Endothelial cell (in vitro differentiated cells): ENCODE data around the gene VSTM2L. TPM values are rescaled to one million over a fixed set of nuclear protein-coding genes. Genes with fewer than 3 reads are reported as not detected.
A peak's percentile ranks its signal among the peaks of the same experiment; 100 is the strongest.

Experiments
- DNase-seq: peaks from one replicate; pipeline ENCODE4 v3.0.0; 2021; ENCODE audit warnings: low spot score
- H3K27ac Mint-ChIP-seq: one replicate; pipeline ENCODE4 v1.8.0; 2021; ENCODE audit warnings: mixed read lengths, inconsistent platforms; ENCODE audit not compliant: unreplicated experiment
- H3K27me3 Mint-ChIP-seq: one replicate; pipeline ENCODE4 v1.8.0; 2021; ENCODE audit warnings: mild to moderate bottlenecking, moderate library complexity, mixed read lengths, inconsistent platforms; ENCODE audit not compliant: unreplicated experiment
- H3K36me3 Mint-ChIP-seq: one replicate; pipeline ENCODE4 v1.8.0; 2021; ENCODE audit warnings: mild to moderate bottlenecking, low read depth, mixed read lengths, inconsistent platforms; ENCODE audit not compliant: unreplicated experiment
- H3K4me1 Mint-ChIP-seq: one replicate; pipeline ENCODE4 v1.8.0; 2021; ENCODE audit warnings: mild to moderate bottlenecking, mixed read lengths, inconsistent platforms; ENCODE audit not compliant: unreplicated experiment
- H3K4me3 Mint-ChIP-seq: one replicate; pipeline ENCODE4 v1.8.0; 2021; ENCODE audit warnings: mild to moderate bottlenecking, mixed read lengths, inconsistent platforms; ENCODE audit not compliant: unreplicated experiment
- H3K9me3 Mint-ChIP-seq: one replicate; pipeline ENCODE4 v1.8.0; 2021; ENCODE audit warnings: mixed read lengths, inconsistent platforms; ENCODE audit not compliant: unreplicated experiment
- total RNA-seq: library from RNA; stranded (reverse); fragmentation: NEBNext Ultra II Directional; extraction: Animal tissue kit (Norgen Biotek cat#: 25700); gene quantifications from one replicate; pipeline ENCODE4 v1.2.1, GENCODE V29; 2021; ENCODE audit not compliant: unreplicated experiment
- TF ChIP-seq, protein P1 (sequence below): fragments of 200-600 bp; sonication (generic); IDR thresholded peaks from one replicate; pipeline ENCODE4 v1.5.0; 2021; ENCODE audit warnings: antibody characterized with exemption; ENCODE audit not compliant: unreplicated experiment

VSTM2L gene
- total RNA-seq, 1 donor from 2014 or later, result 1.6 TPM

DNA sequence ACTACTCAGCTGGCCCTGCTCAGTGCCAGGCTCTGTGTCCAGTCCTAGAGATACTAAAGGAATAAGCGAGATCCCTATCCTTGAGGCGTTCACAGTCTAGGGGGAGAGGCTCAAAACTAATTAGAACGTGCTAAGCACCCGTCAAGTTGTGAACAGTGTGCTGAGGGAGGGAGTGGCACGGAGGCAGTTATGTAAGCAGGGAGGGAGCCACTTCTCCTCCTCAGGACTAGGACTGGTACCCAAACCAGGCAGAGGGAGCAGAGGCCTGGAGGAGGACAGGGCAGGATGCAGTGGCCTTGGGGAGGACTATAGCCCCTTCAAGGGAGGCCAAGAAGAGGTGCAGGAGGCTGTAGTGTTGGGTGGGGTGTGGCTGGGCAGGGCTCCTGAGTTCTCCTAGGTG is 39.6 kb upstream of the VSTM2L start:
- H3K9me3 Mint-ChIP-seq, result no peaks in the 10 kb centered on the region
- H3K27me3 Mint-ChIP-seq, result peaks cover 3% of the 10 kb centered on the region
- no peak overlapping the region for H3K27ac Mint-ChIP-seq
- H3K36me3 Mint-ChIP-seq, result peaks cover 39% of the 10 kb centered on the region
- no peak overlapping the region for H3K4me3 Mint-ChIP-seq
- DNase-seq, result no peak
- TF ChIP-seq, protein P1, sequence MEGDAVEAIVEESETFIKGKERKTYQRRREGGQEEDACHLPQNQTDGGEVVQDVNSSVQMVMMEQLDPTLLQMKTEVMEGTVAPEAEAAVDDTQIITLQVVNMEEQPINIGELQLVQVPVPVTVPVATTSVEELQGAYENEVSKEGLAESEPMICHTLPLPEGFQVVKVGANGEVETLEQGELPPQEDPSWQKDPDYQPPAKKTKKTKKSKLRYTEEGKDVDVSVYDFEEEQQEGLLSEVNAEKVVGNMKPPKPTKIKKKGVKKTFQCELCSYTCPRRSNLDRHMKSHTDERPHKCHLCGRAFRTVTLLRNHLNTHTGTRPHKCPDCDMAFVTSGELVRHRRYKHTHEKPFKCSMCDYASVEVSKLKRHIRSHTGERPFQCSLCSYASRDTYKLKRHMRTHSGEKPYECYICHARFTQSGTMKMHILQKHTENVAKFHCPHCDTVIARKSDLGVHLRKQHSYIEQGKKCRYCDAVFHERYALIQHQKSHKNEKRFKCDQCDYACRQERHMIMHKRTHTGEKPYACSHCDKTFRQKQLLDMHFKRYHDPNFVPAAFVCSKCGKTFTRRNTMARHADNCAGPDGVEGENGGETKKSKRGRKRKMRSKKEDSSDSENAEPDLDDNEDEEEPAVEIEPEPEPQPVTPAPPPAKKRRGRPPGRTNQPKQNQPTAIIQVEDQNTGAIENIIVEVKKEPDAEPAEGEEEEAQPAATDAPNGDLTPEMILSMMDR, result no peak
- H3K4me1 Mint-ChIP-seq, result no peaks in the 10 kb centered on the region

DNA sequence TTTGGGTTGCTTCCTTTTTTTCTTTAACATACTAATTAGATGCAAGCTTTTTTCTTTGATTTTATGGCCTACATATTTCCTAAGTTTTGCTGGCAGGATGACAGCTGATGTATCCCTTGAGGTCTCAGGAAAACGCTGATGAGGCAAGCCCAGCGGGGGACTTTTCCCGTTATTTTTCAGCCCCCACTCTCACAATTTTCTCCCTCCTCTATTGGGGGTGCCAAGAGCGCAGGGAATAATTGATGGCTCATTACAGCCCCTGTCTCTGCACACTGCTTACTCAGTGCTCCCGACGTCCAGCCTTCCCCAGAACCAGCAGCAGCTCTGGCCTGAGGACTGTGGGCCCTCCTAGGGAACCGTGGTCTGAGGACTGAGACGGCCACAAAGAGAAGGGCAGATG is 38.6 kb upstream of the VSTM2L start:
- Mint-ChIP-seq H3K27ac (no peak overlapping the region), H3K4me3 (peak overlapping the region; percentile 25), H3K36me3 (peaks cover 40% of the 10 kb centered on the region), H3K4me1 (no peaks in the 10 kb centered on the region), H3K9me3 (no peaks in the 10 kb centered on the region), H3K27me3 (peaks cover 3% of the 10 kb centered on the region)
- no peak for DNase-seq
- TF ChIP-seq, protein P1, result no peak

DNA sequence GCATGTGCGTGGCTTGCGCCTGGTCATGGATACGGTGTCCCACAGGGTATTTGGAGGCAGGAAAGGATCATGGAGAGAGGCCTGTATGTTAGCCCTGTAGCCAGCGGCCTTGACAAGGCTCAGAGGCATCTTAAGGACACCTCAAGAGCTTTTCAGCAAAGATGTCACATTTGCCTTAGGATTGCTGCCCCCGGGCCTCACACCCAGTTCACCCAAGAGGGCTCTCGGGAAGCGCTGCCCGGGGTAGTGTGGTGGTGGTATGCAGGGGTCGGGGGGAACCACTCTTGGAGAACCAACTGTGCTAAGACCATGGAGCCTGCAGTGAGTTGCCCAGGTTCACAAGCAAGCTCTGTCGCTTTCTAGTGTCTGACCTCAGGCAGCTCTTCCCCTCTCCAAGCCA is 36.9 kb upstream of the VSTM2L start:
- no peak overlapping the region for H3K27ac Mint-ChIP-seq

DNA sequence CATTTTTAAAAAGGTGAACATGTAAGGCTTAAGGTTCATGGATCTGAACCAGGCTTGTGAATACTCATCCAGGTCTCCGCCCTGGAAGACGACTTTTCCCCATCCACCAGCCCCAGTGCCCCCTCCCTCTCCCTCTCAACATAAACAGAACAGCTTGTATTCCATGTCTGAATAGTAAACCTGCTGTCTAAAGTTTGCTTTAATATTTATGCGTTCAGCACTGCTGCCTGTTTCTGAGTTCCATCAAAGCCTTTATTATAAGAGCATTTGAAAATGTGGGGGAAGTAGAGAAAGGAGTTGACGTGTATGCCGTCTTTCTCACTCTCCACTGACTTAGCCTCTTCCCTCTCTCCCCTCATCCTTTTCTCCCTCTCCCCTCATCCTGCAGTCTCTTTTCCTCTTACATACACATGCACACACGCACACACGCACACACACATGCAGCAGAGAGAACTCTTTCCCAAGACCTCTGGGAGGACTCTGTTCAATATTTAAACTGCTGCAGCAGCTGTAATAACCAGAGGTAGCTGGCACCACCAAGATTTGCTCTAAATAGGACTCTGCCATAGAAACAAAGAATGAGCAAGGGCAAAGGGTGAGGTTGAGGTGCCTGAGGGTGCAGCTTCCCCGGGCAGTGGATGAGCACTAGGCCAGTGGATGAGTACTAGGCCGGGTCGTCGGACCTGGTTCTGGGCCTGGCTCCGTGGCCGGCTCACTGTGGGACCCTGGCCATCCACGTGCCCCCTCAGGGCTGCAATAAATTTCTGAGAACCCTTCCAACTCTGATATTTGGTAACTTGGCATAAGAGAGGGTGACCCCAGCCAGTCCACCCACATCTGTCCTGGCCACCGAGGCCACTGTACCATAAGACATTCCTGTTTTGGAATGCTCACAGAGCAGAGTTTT is 35.4 kb upstream of the VSTM2L start:
- TF ChIP-seq, protein P1, result no peak
- Mint-ChIP-seq H3K27ac (no peak overlapping the region), H3K9me3 (no peaks in the 10 kb centered on the region), H3K27me3 (peaks cover 6% of the 10 kb centered on the region), H3K4me1 (no peaks in the 10 kb centered on the region), H3K36me3 (peaks cover 34% of the 10 kb centered on the region), H3K4me3 (no peak overlapping the region)
- no peak for DNase-seq

More for the DNA sequence above, 36.9 kb upstream of the VSTM2L start:
- peaks cover 6% of the 10 kb centered on the region for H3K27me3 Mint-ChIP-seq
- peaks cover 36% of the 10 kb centered on the region for H3K36me3 Mint-ChIP-seq
- TF ChIP-seq, protein P1, result no peak
- no peak for DNase-seq
- H3K9me3 Mint-ChIP-seq, result no peaks in the 10 kb centered on the region
- no peak overlapping the region for H3K4me3 Mint-ChIP-seq
- no peaks in the 10 kb centered on the region for H3K4me1 Mint-ChIP-seq

DNA sequence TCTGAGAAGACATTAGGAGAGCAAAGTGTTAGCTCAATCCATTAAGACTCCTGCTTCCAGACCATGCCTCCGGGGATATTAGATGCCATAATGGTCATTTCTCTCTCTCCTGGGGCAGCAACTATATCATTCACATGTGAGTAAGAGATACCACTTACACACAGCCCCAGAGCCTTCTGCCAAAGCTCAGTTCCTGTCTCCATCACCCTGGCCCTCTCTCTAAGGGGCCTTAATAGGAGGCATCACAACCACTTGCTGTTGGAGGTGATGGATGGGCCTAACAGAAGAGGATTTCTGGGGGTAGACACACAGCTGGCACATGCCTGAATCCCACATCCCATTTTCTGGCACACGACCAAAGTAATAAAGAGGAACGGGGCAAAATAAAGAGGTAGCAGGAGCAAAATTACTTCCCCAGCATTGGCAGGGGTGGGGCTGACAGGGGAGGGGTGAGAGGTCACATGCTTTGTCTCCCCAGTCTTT is 34.0 kb upstream of the VSTM2L start:
- TF ChIP-seq, protein P1, result no peak
- H3K36me3 Mint-ChIP-seq, result peaks cover 27% of the 10 kb centered on the region
- H3K27ac Mint-ChIP-seq, result no peak overlapping the region
- H3K4me3 Mint-ChIP-seq, result no peak overlapping the region
- H3K9me3 Mint-ChIP-seq, result no peaks in the 10 kb centered on the region
- H3K27me3 Mint-ChIP-seq, result peaks cover 3% of the 10 kb centered on the region
- no peaks in the 10 kb centered on the region for H3K4me1 Mint-ChIP-seq
- no peak for DNase-seq
